A549 (cell line): ENCODE results near the gene CSNK2A1.

Experiments
- BHLHE40 ChIP-seq: IDR thresholded peaks from 2 replicates; pipeline ENCODE4 v1.6.1; 2012; ENCODE audit warnings: low read depth, low read length, inconsistent platforms
- CBX2 ChIP-seq: fragments of 200-600 bp; sonication (generic); IDR thresholded peaks from 2 replicates; pipeline ENCODE4 v1.6.1; 2016; ENCODE audit warnings: low read depth, mild to moderate bottlenecking, borderline replicate concordance
- EHMT2 ChIP-seq: fragments of 200-600 bp; sonication (generic); IDR thresholded peaks from 2 replicates; pipeline ENCODE4 v1.6.1; 2016; ENCODE audit warnings: antibody characterized with exemption, low read depth, mild to moderate bottlenecking, moderate library complexity
- EP300 ChIP-seq, 2 experiments: fragments of >200 bp; sonication (Bioruptor Twin); formaldehyde crosslinking; IDR thresholded peaks; 2 replicates in 1 of 2; 3 replicates in 1 of 2; pipeline ENCODE4 v1.6.1; 2016 to 2017
- HDAC2 ChIP-seq: fragments of 200-600 bp; sonication (generic); IDR thresholded peaks from 2 replicates; pipeline ENCODE4 v1.6.1; 2016
- MAFK ChIP-seq: fragments of 450-650 bp; IDR thresholded peaks from 2 replicates; pipeline ENCODE4 v1.6.1; 2014; ENCODE audit not compliant: partially characterized antibody
- POLR2A ChIP-seq: IDR thresholded peaks from 2 replicates; pipeline ENCODE4 v1.6.1; 2012; ENCODE audit warnings: mild to moderate bottlenecking, low read length
- RCOR1 ChIP-seq: fragments of 150-350 bp; IDR thresholded peaks from 2 replicates; pipeline ENCODE4 v1.6.1; 2014; ENCODE audit warnings: antibody characterized with exemption, low read length, low read depth
- ZFP36 ChIP-seq: fragments of 450-650 bp; IDR thresholded peaks from 2 replicates; pipeline ENCODE4 v1.6.1; 2014; ENCODE audit warnings: borderline replicate concordance; ENCODE audit not compliant: partially characterized antibody
- TF ChIP-seq, protein P1 (sequence below): fragments of >200 bp; sonication (Bioruptor Twin); formaldehyde crosslinking; IDR thresholded peaks from 3 replicates; pipeline ENCODE4 v1.5.1; 2016
- TF ChIP-seq, protein P2 (sequence below): IDR thresholded peaks from 2 replicates; pipeline ENCODE4 v1.6.1; 2012
- TF ChIP-seq, protein P3 (sequence below): fragments of 200-600 bp; sonication (generic); IDR thresholded peaks from 2 replicates; pipeline ENCODE4 v1.6.1; 2016; ENCODE audit warnings: antibody characterized with exemption, mild to moderate bottlenecking, moderate library complexity
- TF ChIP-seq, protein P4 (sequence below): fragments of 150-350 bp; IDR thresholded peaks from 2 replicates; pipeline ENCODE4 v1.6.1; 2014; ENCODE audit warnings: low read depth, mild to moderate bottlenecking, low read length
- TF ChIP-seq, protein P5 (sequence below): fragments of 450-650 bp; IDR thresholded peaks from 2 replicates; pipeline ENCODE4 v1.6.1; 2014; ENCODE audit warnings: antibody characterized with exemption

DNA sequence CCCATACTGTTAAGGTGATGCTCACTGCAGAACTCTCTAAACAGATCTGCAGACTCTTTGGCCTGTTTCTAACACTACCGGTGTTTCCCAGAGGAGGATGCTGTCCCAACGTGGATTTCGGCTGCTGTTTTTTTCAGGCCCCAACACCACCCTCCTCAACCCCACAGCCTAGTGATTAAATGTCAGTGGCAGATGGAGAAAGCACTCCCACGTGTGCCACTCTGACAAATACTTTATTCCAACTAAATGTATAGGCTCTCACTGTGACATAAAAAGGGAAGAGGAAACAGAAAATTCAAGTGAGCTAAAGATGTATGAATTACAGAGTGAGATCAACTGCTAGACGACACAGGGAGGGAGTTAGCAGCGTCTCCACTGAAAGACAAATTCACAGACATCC lies 84.8 kb downstream of the CSNK2A1 start:
- TF ChIP-seq, protein P1, sequence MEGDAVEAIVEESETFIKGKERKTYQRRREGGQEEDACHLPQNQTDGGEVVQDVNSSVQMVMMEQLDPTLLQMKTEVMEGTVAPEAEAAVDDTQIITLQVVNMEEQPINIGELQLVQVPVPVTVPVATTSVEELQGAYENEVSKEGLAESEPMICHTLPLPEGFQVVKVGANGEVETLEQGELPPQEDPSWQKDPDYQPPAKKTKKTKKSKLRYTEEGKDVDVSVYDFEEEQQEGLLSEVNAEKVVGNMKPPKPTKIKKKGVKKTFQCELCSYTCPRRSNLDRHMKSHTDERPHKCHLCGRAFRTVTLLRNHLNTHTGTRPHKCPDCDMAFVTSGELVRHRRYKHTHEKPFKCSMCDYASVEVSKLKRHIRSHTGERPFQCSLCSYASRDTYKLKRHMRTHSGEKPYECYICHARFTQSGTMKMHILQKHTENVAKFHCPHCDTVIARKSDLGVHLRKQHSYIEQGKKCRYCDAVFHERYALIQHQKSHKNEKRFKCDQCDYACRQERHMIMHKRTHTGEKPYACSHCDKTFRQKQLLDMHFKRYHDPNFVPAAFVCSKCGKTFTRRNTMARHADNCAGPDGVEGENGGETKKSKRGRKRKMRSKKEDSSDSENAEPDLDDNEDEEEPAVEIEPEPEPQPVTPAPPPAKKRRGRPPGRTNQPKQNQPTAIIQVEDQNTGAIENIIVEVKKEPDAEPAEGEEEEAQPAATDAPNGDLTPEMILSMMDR = no peak
- TF ChIP-seq POLR2A (no peak), MAFK (no peak), BHLHE40 (no peak), RCOR1 (no peak), CBX2 (no peak), ZFP36 (no peak), EP300 (IDR thresholded peaks at IDR 0.05) (no peak), HDAC2 (no peak), EHMT2 (no peak)
- TF ChIP-seq, protein P2, sequence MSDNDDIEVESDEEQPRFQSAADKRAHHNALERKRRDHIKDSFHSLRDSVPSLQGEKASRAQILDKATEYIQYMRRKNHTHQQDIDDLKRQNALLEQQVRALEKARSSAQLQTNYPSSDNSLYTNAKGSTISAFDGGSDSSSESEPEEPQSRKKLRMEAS = no peak
- TF ChIP-seq, protein P3, sequence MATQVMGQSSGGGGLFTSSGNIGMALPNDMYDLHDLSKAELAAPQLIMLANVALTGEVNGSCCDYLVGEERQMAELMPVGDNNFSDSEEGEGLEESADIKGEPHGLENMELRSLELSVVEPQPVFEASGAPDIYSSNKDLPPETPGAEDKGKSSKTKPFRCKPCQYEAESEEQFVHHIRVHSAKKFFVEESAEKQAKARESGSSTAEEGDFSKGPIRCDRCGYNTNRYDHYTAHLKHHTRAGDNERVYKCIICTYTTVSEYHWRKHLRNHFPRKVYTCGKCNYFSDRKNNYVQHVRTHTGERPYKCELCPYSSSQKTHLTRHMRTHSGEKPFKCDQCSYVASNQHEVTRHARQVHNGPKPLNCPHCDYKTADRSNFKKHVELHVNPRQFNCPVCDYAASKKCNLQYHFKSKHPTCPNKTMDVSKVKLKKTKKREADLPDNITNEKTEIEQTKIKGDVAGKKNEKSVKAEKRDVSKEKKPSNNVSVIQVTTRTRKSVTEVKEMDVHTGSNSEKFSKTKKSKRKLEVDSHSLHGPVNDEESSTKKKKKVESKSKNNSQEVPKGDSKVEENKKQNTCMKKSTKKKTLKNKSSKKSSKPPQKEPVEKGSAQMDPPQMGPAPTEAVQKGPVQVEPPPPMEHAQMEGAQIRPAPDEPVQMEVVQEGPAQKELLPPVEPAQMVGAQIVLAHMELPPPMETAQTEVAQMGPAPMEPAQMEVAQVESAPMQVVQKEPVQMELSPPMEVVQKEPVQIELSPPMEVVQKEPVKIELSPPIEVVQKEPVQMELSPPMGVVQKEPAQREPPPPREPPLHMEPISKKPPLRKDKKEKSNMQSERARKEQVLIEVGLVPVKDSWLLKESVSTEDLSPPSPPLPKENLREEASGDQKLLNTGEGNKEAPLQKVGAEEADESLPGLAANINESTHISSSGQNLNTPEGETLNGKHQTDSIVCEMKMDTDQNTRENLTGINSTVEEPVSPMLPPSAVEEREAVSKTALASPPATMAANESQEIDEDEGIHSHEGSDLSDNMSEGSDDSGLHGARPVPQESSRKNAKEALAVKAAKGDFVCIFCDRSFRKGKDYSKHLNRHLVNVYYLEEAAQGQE = no peak
- TF ChIP-seq, protein P4, sequence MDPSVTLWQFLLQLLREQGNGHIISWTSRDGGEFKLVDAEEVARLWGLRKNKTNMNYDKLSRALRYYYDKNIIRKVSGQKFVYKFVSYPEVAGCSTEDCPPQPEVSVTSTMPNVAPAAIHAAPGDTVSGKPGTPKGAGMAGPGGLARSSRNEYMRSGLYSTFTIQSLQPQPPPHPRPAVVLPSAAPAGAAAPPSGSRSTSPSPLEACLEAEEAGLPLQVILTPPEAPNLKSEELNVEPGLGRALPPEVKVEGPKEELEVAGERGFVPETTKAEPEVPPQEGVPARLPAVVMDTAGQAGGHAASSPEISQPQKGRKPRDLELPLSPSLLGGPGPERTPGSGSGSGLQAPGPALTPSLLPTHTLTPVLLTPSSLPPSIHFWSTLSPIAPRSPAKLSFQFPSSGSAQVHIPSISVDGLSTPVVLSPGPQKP = no peak
- TF ChIP-seq, protein P5, sequence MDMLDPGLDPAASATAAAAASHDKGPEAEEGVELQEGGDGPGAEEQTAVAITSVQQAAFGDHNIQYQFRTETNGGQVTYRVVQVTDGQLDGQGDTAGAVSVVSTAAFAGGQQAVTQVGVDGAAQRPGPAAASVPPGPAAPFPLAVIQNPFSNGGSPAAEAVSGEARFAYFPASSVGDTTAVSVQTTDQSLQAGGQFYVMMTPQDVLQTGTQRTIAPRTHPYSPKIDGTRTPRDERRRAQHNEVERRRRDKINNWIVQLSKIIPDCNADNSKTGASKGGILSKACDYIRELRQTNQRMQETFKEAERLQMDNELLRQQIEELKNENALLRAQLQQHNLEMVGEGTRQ = no peak
